ENCODE measurements around the gene ZNF750. TPM values are rescaled to one million over a fixed set of nuclear protein-coding genes. Genes with fewer than 3 reads are reported as not detected.

The ZNF750 gene
- total RNA-seq, 1 experiment from 2014 or later: not detected

GRCh38 chr17:82863383-82863940, 23.6 kb upstream of the ZNF750 start:
- no peak overlapping the region for H3K27ac ChIP-seq (ENCODE audit: low read length)
- no peaks in the 10 kb centered on the region for H3K9me3 ChIP-seq (ENCODE audit: control insufficient read depth, insufficient read depth, low read depth, low read length)
- ChIA-PET POLR2A (no interaction called here), CTCF (no interaction called here)
- H3K4me1 ChIP-seq (ENCODE audit: control insufficient read depth, insufficient read depth, low read length): peaks cover 17% of the 10 kb centered on the region
- intact Hi-C loops (cut with micrococcal nuclease; ENCODE audit: unreplicated experiment) (no loop called here), in situ Hi-C loops (cut with HindIII; ENCODE audit: low pct_unique_long_range_greater_than_20kb, low sequenced_read_pairs) (no loop called here)
- no peaks in the 10 kb centered on the region for H3K36me3 ChIP-seq (ENCODE audit: control insufficient read depth, insufficient read depth, low read length)
- ATAC-seq (peak; percentile 9; the same call in 1 of the 2 replicates), DNase-seq (ENCODE audit: low read depth, low spot score) (no peak)
- TF ChIP-seq TCF7L2 (IDR thresholded peaks at IDR 0.05; ENCODE audit: low read depth, low read length) (no peak), SIN3A (IDR thresholded peaks at IDR 0.05; ENCODE audit: borderline replicate concordance, insufficient read depth, low read depth, low read length) (no peak), CTCF (IDR thresholded peaks at IDR 0.05) (no peak), POLR2AphosphoS5 (IDR thresholded peaks at IDR 0.05; ENCODE audit: low read depth, low read length) (no peak), REST (IDR thresholded peaks at IDR 0.05; ENCODE audit: insufficient read depth in 1 of 2, low read depth in 2 of 2, low read length in 1 of 2) (no peak)
- no TSS peak for BruUV-seq (replicated peaks)
- no peaks in the 10 kb centered on the region for H3K27me3 ChIP-seq (ENCODE audit: control insufficient read depth, insufficient read depth, low read length)
- H3K4me3 ChIP-seq (ENCODE audit: low read depth in 2 of 2, low read length in 2 of 2): no peak overlapping the region

- ChIA-PET POLR2A (no interaction called here), CTCF (no interaction called here)
- intact Hi-C loops (cut with micrococcal nuclease; ENCODE audit: unreplicated experiment) (no loop called here), in situ Hi-C loops (cut with HindIII; ENCODE audit: low pct_unique_long_range_greater_than_20kb, low sequenced_read_pairs) (no loop called here)
- ATAC-seq (no peak), DNase-seq (ENCODE audit: low read depth, low spot score) (no peak)
- no peak for TF ChIP-seq POLR2AphosphoS5 (IDR thresholded peaks at IDR 0.05; ENCODE audit: low read depth, low read length)
- no peak for TF ChIP-seq CTCF (IDR thresholded peaks at IDR 0.05)
- TF ChIP-seq SIN3A (IDR thresholded peaks at IDR 0.05; ENCODE audit: borderline replicate concordance, insufficient read depth, low read depth, low read length): no peak
- TF ChIP-seq TCF7L2 (IDR thresholded peaks at IDR 0.05; ENCODE audit: low read depth, low read length): no peak
- no peak for TF ChIP-seq REST (IDR thresholded peaks at IDR 0.05; ENCODE audit: insufficient read depth in 1 of 2, low read depth in 2 of 2, low read length in 1 of 2)
- no peak overlapping the region for H3K27ac ChIP-seq (ENCODE audit: low read length)
- no peaks in the 10 kb centered on the region for H3K36me3 ChIP-seq (ENCODE audit: control insufficient read depth, insufficient read depth, low read length)
- no peak overlapping the region for H3K4me3 ChIP-seq (ENCODE audit: low read depth in 2 of 2, low read length in 2 of 2)
- peaks cover 17% of the 10 kb centered on the region for H3K4me1 ChIP-seq (ENCODE audit: control insufficient read depth, insufficient read depth, low read length)
- no peaks in the 10 kb centered on the region for H3K27me3 ChIP-seq (ENCODE audit: control insufficient read depth, insufficient read depth, low read length)
- no peaks in the 10 kb centered on the region for H3K9me3 ChIP-seq (ENCODE audit: control insufficient read depth, insufficient read depth, low read depth, low read length)
- BruUV-seq (replicated peaks): no TSS peak
Measured at GRCh38 chr17:82862737-82863382, 23.0 kb upstream of the ZNF750 start.

Data from Panc1 (cell line).